Adrenal gland (tissue), 12 donors: ENCODE results near the gene LASP1. TPM values are rescaled to one million over a fixed set of nuclear protein-coding genes. Genes with fewer than 3 reads are reported as not detected.

ENCODE experiments used
- DNase-seq, 7 donors: peaks; one replicate each; pipeline ENCODE4 v3.0.0-alpha.2; 2019 to 2020
- H3K27ac ChIP-seq, 5 donors: fragments of 200-600 bp; sonication (generic) in 4 of 5; 1 replicate in 3 of 5; 2 replicates in 2 of 5; pipeline versions ENCODE4 v1.5.1 to v1.8.0; 2016 to 2020; ENCODE audit warnings: mild to moderate bottlenecking in 1 of 5
- H3K27me3 ChIP-seq: fragments of 200-600 bp; 2 replicates; pipeline ENCODE4 v1.8.0; 2021
- H3K36me3 ChIP-seq, 2 donors: fragments of 200-600 bp; replicated peaks in 1 of 2; 1 replicate in 1 of 2; 2 replicates in 1 of 2; pipeline versions ENCODE4 v1.5.1 to v1.8.0; 2018 to 2022
- H3K4me1 ChIP-seq, 2 donors: fragments of 200-600 bp; replicated peaks in 1 of 2; 1 replicate in 1 of 2; 2 replicates in 1 of 2; pipeline versions ENCODE4 v1.5.1 to v1.8.0; 2018 to 2021
- H3K4me3 ChIP-seq, 4 donors: fragments of 200-600 bp; sonication (generic) in 3 of 4; one replicate each; pipeline ENCODE4 v1.5.1; 2016 to 2018
- H3K9me3 ChIP-seq, 3 donors: fragments of 200-600 bp; sonication (generic) in 1 of 3; replicated peaks in 1 of 3; 1 replicate in 2 of 3; 2 replicates in 1 of 3; pipeline versions ENCODE4 v1.5.1 to v1.8.0; 2016 to 2021
- POLR2A ChIP-seq, 2 donors: fragments of 450-650 bp; IDR thresholded peaks; one replicate each; pipeline ENCODE4 v1.6.1; 2017; ENCODE audit warnings: antibody characterized with exemption in 2 of 2, mild to moderate bottlenecking in 2 of 2, moderate library complexity in 1 of 2
- WGBS, 4 donors: extraction: QIAGEN DNeasy Blood & Tissue Kit in 2 of 4; methylation state at CpG; one replicate each; pipeline versions ENCODE4 v1.1.5 to v1.1.7; 2013 to 2017; 5-methylcytosine and 5-hydroxymethylcytosine counted together
- intact Hi-C, 2 donors: fragments of 100-400 bp; cut with DNase I; formaldehyde crosslinking; loops; one replicate each; pipeline versions ENCODE4 v1.14.1 to v1.15.0; 2022 to 2023
- polyA plus RNA-seq, 3 donors: library from polyadenylated mRNA; stranded (reverse); fragments of 200-250 nt in 2 of 3; fragments of 350-450 nt in 1 of 3; fragmentation: Illumina TruSeq in 1 of 3; extraction: RNeasy Lipid Tissue Mini Kit (QIAGEN cat#74804) in 1 of 3; gene quantifications; one replicate each; pipeline ENCODE4 v1.2.3, GENCODE V29; 2013 to 2014
- total RNA-seq, 9 donors: library from RNA; depleted of rRNA in 4 of 9; stranded (reverse); fragments of >200 nt in 4 of 9; fragments of 120-200 nt in 1 of 9; fragmentation: NEBNext Ultra II Directional in 1 of 9; extraction: Animal tissue kit (Norgen Biotek cat#: 25700) in 1 of 9; gene quantifications; one replicate each; pipeline versions ENCODE4 v1.1.0 to v1.2.4, GENCODE V29; 2013 to 2023
- TF ChIP-seq, protein P1 (sequence below), 6 experiments: fragments of 450-650 bp in 4 of 6; fragments of 200-600 bp in 2 of 6; sonication (generic) in 1 of 6; IDR thresholded peaks; 1 replicate in 5 of 6; 2 replicates in 1 of 6; pipeline versions ENCODE4 v1.5.1 to v1.8.0; 2016 to 2021; ENCODE audit warnings: antibody characterized with exemption in 6 of 6, mild to moderate bottlenecking in 2 of 6, moderate library complexity in 1 of 6
- donor health status: healthy with polysubstance abuse.
- donor health status: Bipolar disorder and iron deficiency.
- donor health status: DM: yes; HTN: yes; CAD: no.
- donor health status: DM: no; HTN: no; CAD: no.
- donor health status: DM: no; HTN: no; CAD: no.
- donor health status: DM: yes; HTN: yes; CAD: no.

The LASP1 gene
- total and polyA plus RNA-seq, 12 donors: 36.3 to 123 (median 88.0) TPM

- Histone ChIP-seq H3K27ac (peak overlapping the region in 2 of 5 donors; percentile 5 to 54), H3K4me1 (peaks cover 56 to 83% of the 10 kb centered on the region in 2 donors), H3K27me3 (no peaks in the 10 kb centered on the region), H3K9me3 (no peaks in the 10 kb centered on the region), H3K4me3 (no peak overlapping the region), H3K36me3 (peaks cover 0 to 9% of the 10 kb centered on the region in 2 donors)
- no peak for DNase-seq
- intact Hi-C loops: loop anchor here in 1 of 2 donors (10.0 kb wide), 1 partner anchor 278 kb away; the partner anchor contains the start of gene PLXDC1
- 60 to 77% (median 74%) methylated on average over 3 to 7 of the region's 7 CpGs for WGBS, 4 donors
- TF ChIP-seq, protein P1, sequence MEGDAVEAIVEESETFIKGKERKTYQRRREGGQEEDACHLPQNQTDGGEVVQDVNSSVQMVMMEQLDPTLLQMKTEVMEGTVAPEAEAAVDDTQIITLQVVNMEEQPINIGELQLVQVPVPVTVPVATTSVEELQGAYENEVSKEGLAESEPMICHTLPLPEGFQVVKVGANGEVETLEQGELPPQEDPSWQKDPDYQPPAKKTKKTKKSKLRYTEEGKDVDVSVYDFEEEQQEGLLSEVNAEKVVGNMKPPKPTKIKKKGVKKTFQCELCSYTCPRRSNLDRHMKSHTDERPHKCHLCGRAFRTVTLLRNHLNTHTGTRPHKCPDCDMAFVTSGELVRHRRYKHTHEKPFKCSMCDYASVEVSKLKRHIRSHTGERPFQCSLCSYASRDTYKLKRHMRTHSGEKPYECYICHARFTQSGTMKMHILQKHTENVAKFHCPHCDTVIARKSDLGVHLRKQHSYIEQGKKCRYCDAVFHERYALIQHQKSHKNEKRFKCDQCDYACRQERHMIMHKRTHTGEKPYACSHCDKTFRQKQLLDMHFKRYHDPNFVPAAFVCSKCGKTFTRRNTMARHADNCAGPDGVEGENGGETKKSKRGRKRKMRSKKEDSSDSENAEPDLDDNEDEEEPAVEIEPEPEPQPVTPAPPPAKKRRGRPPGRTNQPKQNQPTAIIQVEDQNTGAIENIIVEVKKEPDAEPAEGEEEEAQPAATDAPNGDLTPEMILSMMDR (IDR thresholded peaks at IDR 0.05): no peak
- TF ChIP-seq POLR2A (IDR thresholded peaks at IDR 0.05): no peak
These were observed 7.4 kb downstream of the LASP1 start for GRCh38 chr17:38877130-38877851.

GRCh38 chr17:38879878-38880665 is 10.2 kb downstream of the LASP1 start:
- 9 to 16% (median 13%) methylated on average over 6 of the region's 6 CpGs for WGBS, 4 donors
- Histone ChIP-seq H3K4me3 (no peak overlapping the region), H3K27me3 (no peaks in the 10 kb centered on the region)

GRCh38 chr17:38881600-38882191 is 11.8 kb downstream of the LASP1 start:
- DNase-seq: peak in 5 of 7 donors; percentile 43 to 77 (median 62)
- H3K4me1 ChIP-seq: peaks cover 49 to 77% of the 10 kb centered on the region in 2 donors
- no peaks in the 10 kb centered on the region for H3K27me3 ChIP-seq
- H3K9me3 ChIP-seq: no peaks in the 10 kb centered on the region
- WGBS, 4 donors: 31 to 46% (median 37%) methylated on average over 7 to 8 of the region's 8 CpGs
- H3K27ac ChIP-seq: peak overlapping the region in 1 of 5 donors; percentile 53
- peaks cover 0 to 9% of the 10 kb centered on the region in 2 donors for H3K36me3 ChIP-seq
- no peak overlapping the region for H3K4me3 ChIP-seq
- TF ChIP-seq, protein P1 (IDR thresholded peaks at IDR 0.05): no peak
- TF ChIP-seq POLR2A (IDR thresholded peaks at IDR 0.05): no peak
- intact Hi-C loops: no loop called here

More at GRCh38 chr17:38879878-38880665, 10.2 kb downstream of the LASP1 start:
- intact Hi-C loops: loop anchor here in 1 of 2 donors (10.0 kb wide), 1 partner anchor 275 kb away; the partner anchor contains the start of gene PLXDC1
- H3K27ac ChIP-seq: peak overlapping the region in 4 of 5 donors; percentile 43 to 78 (median 50)
- peaks cover 0 to 9% of the 10 kb centered on the region in 2 donors for H3K36me3 ChIP-seq
- peaks cover 51 to 77% of the 10 kb centered on the region in 2 donors for H3K4me1 ChIP-seq
- peak in 6 of 7 donors; percentile 56 to 80 (median 72) for DNase-seq
- no peaks in the 10 kb centered on the region for H3K9me3 ChIP-seq
- no peak for TF ChIP-seq POLR2A (IDR thresholded peaks at IDR 0.05)
- TF ChIP-seq, protein P1 (IDR thresholded peaks at IDR 0.05): no peak

- WGBS, 4 donors: 92 to 98% (median 96%) methylated on average over 2 of the region's 2 CpGs
- no peaks in the 10 kb centered on the region for H3K9me3 ChIP-seq
- H3K27me3 ChIP-seq: no peaks in the 10 kb centered on the region
- intact Hi-C loops: no loop called here
- TF ChIP-seq POLR2A (IDR thresholded peaks at IDR 0.05): no peak
- TF ChIP-seq, protein P1 (IDR thresholded peaks at IDR 0.05): no peak
- peaks cover 0 to 9% of the 10 kb centered on the region in 2 donors for H3K36me3 ChIP-seq
- peaks cover 49 to 77% of the 10 kb centered on the region in 2 donors for H3K4me1 ChIP-seq
- no peak for DNase-seq
- peak overlapping the region in 2 of 5 donors; percentile 10 to 44 for H3K27ac ChIP-seq
- no peak overlapping the region for H3K4me3 ChIP-seq
These were observed 13.0 kb downstream of the LASP1 start for GRCh38 chr17:38882870-38883269.
